ENCODE data around the gene SLC2A5. TPM values are rescaled to one million over a fixed set of nuclear protein-coding genes. Genes with fewer than 3 reads are reported as not detected.

Gene SLC2A5
- not detected for total RNA-seq

GRCh38 chr1:9069326-9070100, at the start of gene SLC2A5:
Gene SLC2A5 (minus strand): TSS chr1:9069635. CDS start chr1:9069536, 99 bp downstream.
- ChIA-PET POLR2A (no interaction called here), CTCF (interaction anchor here (0.6 kb wide), 1 partner anchor 196 kb away, joined by 3 read pairs; no protein-coding TSS in a partner anchor)

GRCh38 chr1:9118186-9118585, 48.8 kb upstream of the SLC2A5 start:
- CTCF ChIA-PET, result no interaction called here

GRCh38 chr1:9115351-9116205, 46.1 kb upstream of the SLC2A5 start:
- CTCF ChIA-PET, result interaction anchor here (0.7 kb wide), 3 partner anchors 80 to 949 kb away, joined by 3 read pairs; no protein-coding TSS in a partner anchor
- POLR2A ChIA-PET, result interaction anchor here (0.7 kb wide), 1 partner anchor 137 kb away, joined by 5 read pairs; no protein-coding TSS in a partner anchor

More at GRCh38 chr1:9118186-9118585, 48.8 kb upstream of the SLC2A5 start:
- POLR2A ChIA-PET, result no interaction called here

- ChIA-PET POLR2A (interaction anchor here (0.6 kb wide), 1 partner anchor 13 kb away, joined by 3 read pairs; no protein-coding TSS in a partner anchor), CTCF (interaction anchor here (0.7 kb wide), 2 partner anchors 13 to 179 kb away, joined by 3 read pairs; no protein-coding TSS in a partner anchor)
These were observed 43.8 kb upstream of the SLC2A5 start for GRCh38 chr1:9112961-9113880.

GRCh38 chr1:9111957-9112356, 42.5 kb upstream of the SLC2A5 start:
- CTCF ChIA-PET, result interaction anchor here (0.5 to 2.1 kb wide), 6 partner anchors 18 to 206 kb away, joined by 3 to 12 read pairs (median 5); partner anchors contain the start of gene GPR157
- POLR2A ChIA-PET, result no interaction called here

GRCh38 chr1:9111357-9111691, 41.9 kb upstream of the SLC2A5 start:
- ChIA-PET CTCF (interaction anchor here (0.9 to 2.1 kb wide), 13 partner anchors 14 to 344 kb away, joined by 3 to 12 read pairs (median 4); partner anchors contain the start of gene GPR157), POLR2A (no interaction called here)

- POLR2A ChIA-PET, result no interaction called here
- CTCF ChIA-PET, result interaction anchor here (0.6 to 2.1 kb wide), 19 partner anchors 9 to 344 kb away, joined by 3 to 12 read pairs (median 3); partner anchors contain the start of gene GPR157
These were observed 41.4 kb upstream of the SLC2A5 start for GRCh38 chr1:9110669-9111356.

GRCh38 chr1:9108056-9108665, 38.7 kb upstream of the SLC2A5 start:
- ChIA-PET CTCF (interaction anchor here (0.6 to 1.3 kb wide), 3 partner anchors 25 to 39 kb away, joined by 3 to 6 read pairs (median 4); no protein-coding TSS in a partner anchor), POLR2A (no interaction called here)

GRCh38 chr1:9107136-9107535, 37.7 kb upstream of the SLC2A5 start:
- CTCF ChIA-PET, result interaction anchor here (0.6 to 1.3 kb wide), 2 partner anchors 35 to 40 kb away, joined by 3 to 6 read pairs; no protein-coding TSS in a partner anchor
- POLR2A ChIA-PET, result no interaction called here

- CTCF ChIA-PET, result interaction anchor here (1.1 to 1.3 kb wide), 2 partner anchors 36 to 188 kb away, joined by 3 to 4 read pairs; no protein-coding TSS in a partner anchor
- POLR2A ChIA-PET, result no interaction called here
These were observed 36.9 kb upstream of the SLC2A5 start for GRCh38 chr1:9106286-9106685.

- POLR2A ChIA-PET, result no interaction called here
- CTCF ChIA-PET, result interaction anchor here (1.1 to 1.3 kb wide), 2 partner anchors 37 to 187 kb away, joined by 3 to 4 read pairs; no protein-coding TSS in a partner anchor
These were observed 36.0 kb upstream of the SLC2A5 start for GRCh38 chr1:9105336-9105867.

GRCh38 chr1:9101510-9102146, 32.2 kb upstream of the SLC2A5 start:
- CTCF ChIA-PET, result interaction anchor here (0.9 to 1.1 kb wide), 3 partner anchors 9 to 183 kb away, joined by 3 to 7 read pairs (median 3); no protein-coding TSS in a partner anchor
- POLR2A ChIA-PET, result no interaction called here

GRCh38 chr1:9100471-9101043, 31.1 kb upstream of the SLC2A5 start:
- CTCF ChIA-PET, result no interaction called here

GRCh38 chr1:9099555-9099954, 30.1 kb upstream of the SLC2A5 start:
- ChIA-PET POLR2A (no interaction called here), CTCF (interaction anchor here (0.6 kb wide), 1 partner anchor 14 kb away, joined by 3 read pairs; no protein-coding TSS in a partner anchor)

More at GRCh38 chr1:9100471-9101043, 31.1 kb upstream of the SLC2A5 start:
- POLR2A ChIA-PET, result interaction anchor here (0.6 kb wide), 1 partner anchor 12 kb away, joined by 3 read pairs; no protein-coding TSS in a partner anchor

GRCh38 chr1:9097947-9098705, 28.7 kb upstream of the SLC2A5 start:
- CTCF ChIA-PET, result interaction anchor here (0.6 to 1.5 kb wide), 2 partner anchors 93 to 264 kb away, joined by 3 read pairs; no protein-coding TSS in a partner anchor
- POLR2A ChIA-PET, result no interaction called here

GRCh38 chr1:9095818-9096217, 26.4 kb upstream of the SLC2A5 start:
- CTCF ChIA-PET, result no interaction called here
- POLR2A ChIA-PET, result no interaction called here

All from activated CD8-positive, alpha-beta memory T cell treated with anti-CD3 and anti-CD28 coated beads for 36 hours (primary cell).